ENCODE data around the gene KIFC3. TPM values are rescaled to one million over a fixed set of nuclear protein-coding genes. Genes with fewer than 3 reads are reported as not detected.

KIFC3 gene
- total RNA-seq, 1 experiment from 2014 or later: 32.6 TPM

DNA sequence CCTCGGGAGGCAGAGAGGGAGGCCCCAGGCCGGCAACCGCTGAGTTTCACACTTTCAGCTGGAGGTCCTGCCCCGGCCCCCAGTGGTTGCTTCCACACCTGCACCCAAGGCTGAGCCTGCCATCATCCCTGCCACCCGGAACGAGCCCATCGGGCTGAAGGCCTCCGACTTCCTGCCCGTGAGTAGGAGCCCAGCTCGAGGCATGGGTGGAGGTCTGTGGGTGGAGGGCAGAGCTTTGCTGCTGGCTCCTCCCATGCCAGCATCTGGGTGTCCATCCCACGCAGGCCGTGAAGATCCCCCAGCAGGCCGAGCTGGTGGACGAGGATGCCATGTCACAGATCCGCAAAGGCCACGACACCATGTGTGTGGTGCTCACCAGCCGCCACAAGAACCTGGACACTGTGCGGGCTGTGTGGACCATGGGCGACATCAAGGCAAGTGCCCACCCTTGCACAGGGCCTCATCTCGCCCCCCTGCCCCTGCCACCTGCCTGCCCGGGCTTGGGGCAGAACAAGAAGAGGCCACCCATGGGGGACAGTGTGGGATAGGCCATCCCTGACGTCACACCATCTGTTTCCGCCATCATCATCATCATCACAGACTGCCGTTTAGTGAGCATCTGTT is 47.1 kb downstream of the KIFC3 start:
- H3K9me2 ChIP-seq (replicated peaks; ENCODE audit: low read length): no peaks in the 10 kb centered on the region
- POLR2A ChIA-PET (ENCODE audit: unreplicated experiment): no interaction called here
- ATAC-seq (no peak), DNase-seq (no peak)
- H3K36me3 ChIP-seq (ENCODE audit: low read depth, low read length): no peaks in the 10 kb centered on the region
- H3K79me2 ChIP-seq (ENCODE audit: low read length): no peaks in the 10 kb centered on the region
- H3K27ac ChIP-seq (ENCODE audit: low read length): no peak overlapping the region
- no peaks in the 10 kb centered on the region for H4K20me1 ChIP-seq (ENCODE audit: low read length)
- H3K27me3 ChIP-seq (ENCODE audit: low read length): no peaks in the 10 kb centered on the region
- no peak overlapping the region for H3K4me3 ChIP-seq (ENCODE audit: low read length)
- TF ChIP-seq, protein P1, sequence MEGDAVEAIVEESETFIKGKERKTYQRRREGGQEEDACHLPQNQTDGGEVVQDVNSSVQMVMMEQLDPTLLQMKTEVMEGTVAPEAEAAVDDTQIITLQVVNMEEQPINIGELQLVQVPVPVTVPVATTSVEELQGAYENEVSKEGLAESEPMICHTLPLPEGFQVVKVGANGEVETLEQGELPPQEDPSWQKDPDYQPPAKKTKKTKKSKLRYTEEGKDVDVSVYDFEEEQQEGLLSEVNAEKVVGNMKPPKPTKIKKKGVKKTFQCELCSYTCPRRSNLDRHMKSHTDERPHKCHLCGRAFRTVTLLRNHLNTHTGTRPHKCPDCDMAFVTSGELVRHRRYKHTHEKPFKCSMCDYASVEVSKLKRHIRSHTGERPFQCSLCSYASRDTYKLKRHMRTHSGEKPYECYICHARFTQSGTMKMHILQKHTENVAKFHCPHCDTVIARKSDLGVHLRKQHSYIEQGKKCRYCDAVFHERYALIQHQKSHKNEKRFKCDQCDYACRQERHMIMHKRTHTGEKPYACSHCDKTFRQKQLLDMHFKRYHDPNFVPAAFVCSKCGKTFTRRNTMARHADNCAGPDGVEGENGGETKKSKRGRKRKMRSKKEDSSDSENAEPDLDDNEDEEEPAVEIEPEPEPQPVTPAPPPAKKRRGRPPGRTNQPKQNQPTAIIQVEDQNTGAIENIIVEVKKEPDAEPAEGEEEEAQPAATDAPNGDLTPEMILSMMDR (conservative IDR thresholded peaks at IDR 0.05; ENCODE audit: low read depth, low read length): no peak
- no peak for TF ChIP-seq EZH2 (IDR thresholded peaks at IDR 0.05; ENCODE audit: low read length, unreplicated experiment)
- TF ChIP-seq EZH2phosphoT487 (IDR thresholded peaks at IDR 0.05; ENCODE audit: borderline replicate concordance, low read length): no peak
- no peaks in the 10 kb centered on the region for H3K9me3 ChIP-seq (ENCODE audit: low read length)
- BruUV-seq (replicated peaks): no TSS peak
- no peak overlapping the region for H2AFZ ChIP-seq (ENCODE audit: low read length)
- H3K4me2 ChIP-seq (ENCODE audit: low read length): no peak overlapping the region
- no peaks in the 10 kb centered on the region for H3F3A ChIP-seq (ENCODE audit: low read length, unreplicated experiment)
- H3K4me1 ChIP-seq (ENCODE audit: insufficient read depth, low read length): no peaks in the 10 kb centered on the region
- intact Hi-C loops (cut with micrococcal nuclease): no loop called here
- H3K9ac ChIP-seq (ENCODE audit: low read length): no peak overlapping the region
- CTCF ChIA-PET: no interaction called here

DNA sequence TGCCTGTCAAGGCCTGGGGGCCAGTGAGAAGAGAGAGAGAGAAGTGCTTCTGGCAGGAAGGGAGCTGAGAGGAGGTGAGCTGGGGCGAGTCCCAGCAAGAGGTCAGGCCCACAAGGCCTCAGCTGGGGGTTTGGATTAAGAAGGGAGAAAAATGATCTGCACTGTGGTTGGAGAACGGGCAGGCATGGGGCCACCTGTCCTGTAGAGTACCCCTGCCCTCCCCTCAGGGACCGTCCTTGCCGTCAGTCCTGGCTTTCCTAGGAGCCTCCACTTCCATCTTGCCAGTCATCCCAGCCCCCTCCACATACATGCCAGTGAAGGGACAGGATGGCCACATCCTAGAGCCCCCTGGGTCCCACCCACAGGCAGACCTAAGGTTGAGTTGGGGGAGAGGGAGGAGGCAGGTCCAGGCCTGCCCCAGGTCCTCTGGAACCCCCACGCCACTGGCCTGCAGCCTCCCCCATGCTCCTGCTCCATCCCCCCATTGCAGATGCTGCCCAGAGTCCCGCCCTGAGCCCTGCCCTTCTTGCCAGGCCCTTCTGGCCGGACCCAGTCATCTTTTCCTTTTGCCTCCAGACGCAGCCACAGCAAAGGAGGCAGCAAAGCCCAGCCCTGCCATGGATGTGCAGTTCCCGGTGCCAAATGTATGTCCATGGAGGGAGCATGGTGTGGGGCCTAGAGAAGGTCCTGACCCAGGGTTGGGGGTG is 47.8 kb downstream of the KIFC3 start:
- TF ChIP-seq, protein P1 (conservative IDR thresholded peaks at IDR 0.05; ENCODE audit: low read depth, low read length): no peak
- TF ChIP-seq EZH2phosphoT487 (IDR thresholded peaks at IDR 0.05; ENCODE audit: borderline replicate concordance, low read length) (no peak), EZH2 (IDR thresholded peaks at IDR 0.05; ENCODE audit: low read length, unreplicated experiment) (no peak)
- BruUV-seq (replicated peaks): no TSS peak
- no peaks in the 10 kb centered on the region for H3K9me3 ChIP-seq (ENCODE audit: low read length)
- no peak for DNase-seq
- no peak overlapping the region for H3K4me3 ChIP-seq (ENCODE audit: low read length)
- no peak overlapping the region for H2AFZ ChIP-seq (ENCODE audit: low read length)
- ATAC-seq: no peak
- no peaks in the 10 kb centered on the region for H3F3A ChIP-seq (ENCODE audit: low read length, unreplicated experiment)
- H3K79me2 ChIP-seq (ENCODE audit: low read length): no peaks in the 10 kb centered on the region
- H3K36me3 ChIP-seq (ENCODE audit: low read depth, low read length): no peaks in the 10 kb centered on the region
- no peaks in the 10 kb centered on the region for H3K27me3 ChIP-seq (ENCODE audit: low read length)
- CTCF ChIA-PET: no interaction called here
- H4K20me1 ChIP-seq (ENCODE audit: low read length): no peaks in the 10 kb centered on the region
- no peak overlapping the region for H3K27ac ChIP-seq (ENCODE audit: low read length)
- no peak overlapping the region for H3K4me2 ChIP-seq (ENCODE audit: low read length)
- intact Hi-C loops (cut with micrococcal nuclease): no loop called here
- no peak overlapping the region for H3K9ac ChIP-seq (ENCODE audit: low read length)
- H3K4me1 ChIP-seq (ENCODE audit: insufficient read depth, low read length): no peaks in the 10 kb centered on the region
- no peaks in the 10 kb centered on the region for H3K9me2 ChIP-seq (replicated peaks; ENCODE audit: low read length)
- POLR2A ChIA-PET (ENCODE audit: unreplicated experiment): no interaction called here

Data from PC-3 (cell line).